Activated T-cell treated with anti-CD3 and anti-CD28 coated beads, Interleukin-2, amount 50 U/mL, for 24 hours (primary cell): Measurements from ENCODE around the gene PARD3B.

Experiments
- DNase-seq: peaks from one replicate; pipeline ENCODE4 v3.0.0-alpha.2; 2020
- H3K27ac Mint-ChIP-seq: 2 replicates; pipeline ENCODE4 v1.8.0; 2020; ENCODE audit warnings: mild to moderate bottlenecking, mixed read lengths
- H3K27me3 Mint-ChIP-seq: 2 replicates; pipeline ENCODE4 v1.8.0; 2020; ENCODE audit warnings: mixed read lengths
- H3K36me3 Mint-ChIP-seq: 2 replicates; pipeline ENCODE4 v1.8.0; 2020; ENCODE audit warnings: low read depth, mixed read lengths
- H3K4me1 Mint-ChIP-seq: 2 replicates; pipeline ENCODE4 v1.8.0; 2020; ENCODE audit warnings: low read depth, mixed read lengths
- H3K4me3 Mint-ChIP-seq: 2 replicates; pipeline ENCODE4 v1.8.0; 2020; ENCODE audit warnings: mild to moderate bottlenecking, moderate library complexity, mixed read lengths
- H3K9me3 Mint-ChIP-seq: 2 replicates; pipeline ENCODE4 v1.8.0; 2020; ENCODE audit warnings: mixed read lengths

Gene PARD3B

GRCh38 chr2:205148755-205149154 lies 603.5 kb downstream of the PARD3B start:
- no peaks in the 10 kb centered on the region for H3K9me3 Mint-ChIP-seq
- H3K27me3 Mint-ChIP-seq = no peaks in the 10 kb centered on the region
- DNase-seq = no peak
- no peaks in the 10 kb centered on the region for H3K36me3 Mint-ChIP-seq
- H3K4me3 Mint-ChIP-seq = no peak overlapping the region
- no peaks in the 10 kb centered on the region for H3K4me1 Mint-ChIP-seq
- no peak overlapping the region for H3K27ac Mint-ChIP-seq

- H3K27me3 Mint-ChIP-seq = no peaks in the 10 kb centered on the region
- no peaks in the 10 kb centered on the region for H3K9me3 Mint-ChIP-seq
- no peak for DNase-seq
- no peak overlapping the region for H3K27ac Mint-ChIP-seq
- H3K4me1 Mint-ChIP-seq = no peaks in the 10 kb centered on the region
- H3K36me3 Mint-ChIP-seq = no peaks in the 10 kb centered on the region
- no peak overlapping the region for H3K4me3 Mint-ChIP-seq
These were observed 611.2 kb downstream of the PARD3B start for GRCh38 chr2:205156457-205156856.

- H3K27ac Mint-ChIP-seq = no peak overlapping the region
These were observed 613.1 kb downstream of the PARD3B start for GRCh38 chr2:205158404-205158803.

GRCh38 chr2:205161156-205161839 lies 616.0 kb downstream of the PARD3B start:
- Mint-ChIP-seq H3K4me1 (no peaks in the 10 kb centered on the region), H3K36me3 (no peaks in the 10 kb centered on the region), H3K9me3 (no peaks in the 10 kb centered on the region), H3K27ac (no peak overlapping the region), H3K4me3 (no peak overlapping the region), H3K27me3 (no peaks in the 10 kb centered on the region)
- DNase-seq = no peak

More at GRCh38 chr2:205158404-205158803, 613.1 kb downstream of the PARD3B start:
- no peaks in the 10 kb centered on the region for H3K36me3 Mint-ChIP-seq
- H3K4me3 Mint-ChIP-seq = no peak overlapping the region
- no peaks in the 10 kb centered on the region for H3K4me1 Mint-ChIP-seq
- H3K9me3 Mint-ChIP-seq = no peaks in the 10 kb centered on the region
- no peaks in the 10 kb centered on the region for H3K27me3 Mint-ChIP-seq
- no peak for DNase-seq

GRCh38 chr2:205166745-205167144 lies 621.5 kb downstream of the PARD3B start:
- peaks cover 7% of the 10 kb centered on the region for H3K4me1 Mint-ChIP-seq
- H3K36me3 Mint-ChIP-seq = no peaks in the 10 kb centered on the region

GRCh38 chr2:205169012-205169411 lies 623.7 kb downstream of the PARD3B start:
- Mint-ChIP-seq H3K27ac (no peak overlapping the region), H3K9me3 (no peaks in the 10 kb centered on the region), H3K36me3 (no peaks in the 10 kb centered on the region), H3K27me3 (no peaks in the 10 kb centered on the region), H3K4me1 (peaks cover 7% of the 10 kb centered on the region), H3K4me3 (no peak overlapping the region)
- no peak for DNase-seq

More at GRCh38 chr2:205166745-205167144, 621.5 kb downstream of the PARD3B start:
- H3K27me3 Mint-ChIP-seq = no peaks in the 10 kb centered on the region
- no peaks in the 10 kb centered on the region for H3K9me3 Mint-ChIP-seq
- no peak overlapping the region for H3K4me3 Mint-ChIP-seq
- H3K27ac Mint-ChIP-seq = no peak overlapping the region
- DNase-seq = no peak

- Mint-ChIP-seq H3K36me3 (no peaks in the 10 kb centered on the region), H3K4me1 (peaks cover 7% of the 10 kb centered on the region), H3K9me3 (no peaks in the 10 kb centered on the region), H3K27me3 (no peaks in the 10 kb centered on the region), H3K27ac (no peak overlapping the region), H3K4me3 (no peak overlapping the region)
- DNase-seq = no peak
These were observed 624.2 kb downstream of the PARD3B start for GRCh38 chr2:205169464-205169863.

- Mint-ChIP-seq H3K4me1 (peaks cover 7% of the 10 kb centered on the region), H3K4me3 (no peak overlapping the region), H3K27ac (no peak overlapping the region), H3K36me3 (no peaks in the 10 kb centered on the region), H3K27me3 (no peaks in the 10 kb centered on the region), H3K9me3 (no peaks in the 10 kb centered on the region)
- no peak for DNase-seq
These were observed 625.1 kb downstream of the PARD3B start for GRCh38 chr2:205170399-205170798.

GRCh38 chr2:205171261-205171940 lies 626.1 kb downstream of the PARD3B start:
- peaks cover 7% of the 10 kb centered on the region for H3K4me1 Mint-ChIP-seq
- no peaks in the 10 kb centered on the region for H3K9me3 Mint-ChIP-seq
- H3K36me3 Mint-ChIP-seq = no peaks in the 10 kb centered on the region
- no peak overlapping the region for H3K27ac Mint-ChIP-seq
- no peak overlapping the region for H3K4me3 Mint-ChIP-seq
- no peaks in the 10 kb centered on the region for H3K27me3 Mint-ChIP-seq
- DNase-seq = no peak

GRCh38 chr2:205175831-205176230 lies 630.6 kb downstream of the PARD3B start:
- H3K36me3 Mint-ChIP-seq = no peaks in the 10 kb centered on the region
- H3K27ac Mint-ChIP-seq = no peak overlapping the region
- H3K4me3 Mint-ChIP-seq = no peak overlapping the region
- H3K4me1 Mint-ChIP-seq = no peaks in the 10 kb centered on the region
- no peaks in the 10 kb centered on the region for H3K27me3 Mint-ChIP-seq
- H3K9me3 Mint-ChIP-seq = no peaks in the 10 kb centered on the region
- no peak for DNase-seq

- H3K4me3 Mint-ChIP-seq = no peak overlapping the region
- no peaks in the 10 kb centered on the region for H3K9me3 Mint-ChIP-seq
- H3K36me3 Mint-ChIP-seq = no peaks in the 10 kb centered on the region
- no peaks in the 10 kb centered on the region for H3K4me1 Mint-ChIP-seq
- DNase-seq = no peak
- H3K27ac Mint-ChIP-seq = no peak overlapping the region
- no peaks in the 10 kb centered on the region for H3K27me3 Mint-ChIP-seq
These were observed 631.3 kb downstream of the PARD3B start for GRCh38 chr2:205176546-205176945.

GRCh38 chr2:205177546-205177945 lies 632.3 kb downstream of the PARD3B start:
- H3K4me1 Mint-ChIP-seq = no peaks in the 10 kb centered on the region
- no peak overlapping the region for H3K27ac Mint-ChIP-seq
- no peak overlapping the region for H3K4me3 Mint-ChIP-seq
- H3K36me3 Mint-ChIP-seq = no peaks in the 10 kb centered on the region
- no peak for DNase-seq
- no peaks in the 10 kb centered on the region for H3K9me3 Mint-ChIP-seq
- H3K27me3 Mint-ChIP-seq = no peaks in the 10 kb centered on the region

GRCh38 chr2:205180730-205181129 lies 635.5 kb downstream of the PARD3B start:
- H3K27me3 Mint-ChIP-seq = no peaks in the 10 kb centered on the region
- no peak overlapping the region for H3K4me3 Mint-ChIP-seq
- no peaks in the 10 kb centered on the region for H3K9me3 Mint-ChIP-seq
- DNase-seq = no peak
- no peaks in the 10 kb centered on the region for H3K4me1 Mint-ChIP-seq
- no peak overlapping the region for H3K27ac Mint-ChIP-seq
- no peaks in the 10 kb centered on the region for H3K36me3 Mint-ChIP-seq

- H3K9me3 Mint-ChIP-seq = no peaks in the 10 kb centered on the region
- no peak for DNase-seq
- H3K36me3 Mint-ChIP-seq = no peaks in the 10 kb centered on the region
- H3K27ac Mint-ChIP-seq = no peak overlapping the region
- H3K27me3 Mint-ChIP-seq = no peaks in the 10 kb centered on the region
- no peaks in the 10 kb centered on the region for H3K4me1 Mint-ChIP-seq
- no peak overlapping the region for H3K4me3 Mint-ChIP-seq
These were observed 642.5 kb downstream of the PARD3B start for GRCh38 chr2:205187731-205188130.
